Daoy (cell line): Measurements from ENCODE around the gene HTR4. TPM values are rescaled to one million over a fixed set of nuclear protein-coding genes. Genes with fewer than 3 reads are reported as not detected.

Source experiments
- total RNA-seq: library from RNA; depleted of rRNA; stranded (reverse); fragments of >200 nt; shearing (Covaris generic); gene quantifications from 2 replicates; pipeline ENCODE4 v1.2.3, GENCODE V29; 2014; rRNA removed

The HTR4 gene
- total RNA-seq, 1 experiment from 2014 or later = not detected

Other genes with a start within 250 kb of the HTR4 start
- gene ADRB2, start 172.1 kb upstream of the HTR4 start, total RNA-seq = 2.1 and 3.7 TPM in 2 replicates